ENCODE data around the gene NOS1.

The NOS1 gene

GRCh38 chr12:117328556-117329100 is 32.8 kb downstream of the NOS1 start:
- peak; percentile 46 for DNase-seq

DNA sequence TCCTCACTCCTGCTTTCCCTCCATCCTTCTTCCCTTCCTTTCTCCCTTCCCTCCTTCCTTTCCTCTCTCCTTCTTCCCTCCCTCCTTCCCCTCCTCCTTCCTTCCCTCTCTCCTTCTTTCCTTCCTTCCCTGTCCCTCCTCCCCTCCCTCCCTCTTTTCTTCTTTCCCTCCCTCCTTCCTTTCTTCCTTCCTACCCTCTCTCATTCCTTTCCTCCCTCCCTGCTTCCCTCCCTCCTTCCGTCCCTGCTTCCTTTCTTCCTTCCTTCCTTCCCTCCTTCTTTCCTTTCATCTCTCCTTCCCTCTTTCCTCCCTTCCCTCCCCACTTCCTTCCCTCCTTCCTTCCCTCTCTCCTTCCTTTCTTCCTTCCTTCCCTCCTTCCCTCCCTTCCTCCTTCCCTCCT is 39.0 kb downstream of the NOS1 start:
- DNase-seq: no peak

DNA sequence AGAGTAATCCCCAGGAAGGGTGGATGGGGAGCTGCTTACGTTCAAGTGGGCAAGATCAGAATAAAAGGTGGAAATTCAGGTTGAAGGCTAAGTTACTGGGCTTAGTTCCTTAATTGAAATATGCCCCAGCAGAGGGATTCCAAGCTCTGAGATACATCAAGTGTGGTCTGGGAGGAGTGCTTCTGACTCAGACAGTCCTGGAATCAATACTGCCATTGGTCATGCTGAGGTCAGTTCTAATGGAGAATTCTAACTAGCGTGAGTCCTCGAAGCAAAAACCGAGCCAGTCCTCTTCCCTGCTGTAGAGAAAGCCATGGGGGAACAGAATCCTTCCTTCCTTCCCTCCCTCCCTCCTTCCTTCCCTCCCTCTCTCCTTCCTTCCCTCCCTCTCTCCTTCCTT is 39.9 kb downstream of the NOS1 start:
- DNase-seq: no peak

- DNase-seq: peak; percentile 24
Observed at GRCh38 chr12:117318591-117318990, 42.8 kb downstream of the NOS1 start.

DNA sequence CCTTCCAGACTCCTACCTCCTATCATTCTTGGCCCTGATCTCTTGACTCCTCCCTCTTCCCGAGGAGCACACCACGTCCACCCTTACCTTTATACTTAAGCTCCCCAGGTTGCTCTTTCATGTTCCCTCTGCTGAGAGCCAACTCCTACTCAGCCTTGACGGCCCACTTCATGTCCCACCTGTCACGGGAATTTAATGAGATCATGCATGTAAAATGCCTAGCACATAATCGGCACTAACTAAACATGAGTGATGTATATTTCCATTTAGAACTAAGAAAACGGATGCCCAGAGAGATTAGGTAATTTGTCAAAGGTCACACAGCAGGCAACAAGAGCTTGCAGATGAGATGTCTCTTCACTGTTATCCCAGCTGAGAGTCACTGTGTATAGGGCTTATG is 45.1 kb downstream of the NOS1 start:
- DNase-seq: no peak

DNA sequence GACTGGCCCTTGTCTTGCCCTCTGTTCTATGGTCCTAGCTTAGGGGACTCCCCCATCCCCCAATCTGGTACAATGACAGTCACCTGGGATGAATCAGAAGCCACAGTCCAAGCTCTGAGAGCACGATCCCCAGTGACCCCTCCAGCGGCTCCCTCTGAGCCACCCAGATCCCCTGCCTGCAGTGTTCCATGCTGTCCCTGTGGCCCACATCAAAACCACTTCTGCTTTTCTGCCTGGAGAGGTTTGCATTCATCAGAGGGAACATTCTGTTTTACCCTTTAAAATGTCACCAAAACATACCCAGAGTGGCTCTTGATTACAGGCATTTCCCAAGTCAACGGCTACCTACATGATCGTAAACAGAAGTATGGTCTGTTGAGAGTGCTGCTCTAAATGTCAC is 47.5 kb downstream of the NOS1 start:
- DNase-seq: no peak

DNA sequence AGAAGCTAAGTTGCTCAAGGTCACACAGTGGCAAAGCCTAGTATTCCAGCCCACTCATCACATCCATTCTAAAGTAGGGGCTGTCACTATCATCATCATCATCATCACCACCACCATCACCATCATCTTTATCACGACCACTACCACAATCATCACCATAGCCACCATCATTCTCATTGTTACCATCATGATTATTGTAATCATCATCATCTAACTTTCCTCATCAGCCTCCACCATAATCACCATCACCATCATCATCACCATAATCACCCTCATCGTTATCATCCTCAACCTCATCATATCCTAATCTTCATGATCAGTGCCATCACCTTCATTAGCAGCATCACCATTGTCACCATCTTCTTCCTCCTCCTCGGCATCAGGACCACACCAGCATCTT is 48.7 kb downstream of the NOS1 start:
- no peak for DNase-seq

DNA sequence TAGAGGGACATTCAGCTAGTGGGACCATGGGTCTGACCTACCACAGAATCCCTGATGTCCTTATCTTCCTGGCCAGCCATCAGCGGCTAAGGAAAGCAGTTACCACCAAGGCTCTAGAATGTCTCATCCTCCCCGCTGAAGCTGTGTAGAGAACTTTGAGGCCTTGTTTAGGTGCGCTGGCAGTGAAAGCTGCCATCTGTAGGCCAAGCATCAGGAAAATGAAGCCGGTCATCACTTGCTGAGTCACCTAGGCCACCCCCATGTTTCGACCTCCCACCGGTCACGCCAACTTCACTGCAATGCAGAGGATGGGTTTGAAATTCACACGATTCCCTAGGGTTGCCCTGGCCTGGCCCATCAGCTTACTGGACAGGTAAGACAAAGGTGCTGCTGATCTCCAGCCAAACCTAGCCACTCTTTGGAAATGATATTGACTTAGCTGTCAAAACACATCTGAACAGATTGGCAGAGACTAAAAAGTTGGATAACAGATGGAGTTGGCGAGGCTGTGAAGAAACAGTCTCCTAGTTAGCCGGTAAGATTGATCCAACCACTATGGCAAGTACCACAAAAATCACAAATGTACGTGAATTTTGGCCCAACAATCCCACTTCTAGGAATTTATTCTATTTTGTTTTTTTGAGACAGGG is 52.0 kb downstream of the NOS1 start:
- DNase-seq: no peak

DNA sequence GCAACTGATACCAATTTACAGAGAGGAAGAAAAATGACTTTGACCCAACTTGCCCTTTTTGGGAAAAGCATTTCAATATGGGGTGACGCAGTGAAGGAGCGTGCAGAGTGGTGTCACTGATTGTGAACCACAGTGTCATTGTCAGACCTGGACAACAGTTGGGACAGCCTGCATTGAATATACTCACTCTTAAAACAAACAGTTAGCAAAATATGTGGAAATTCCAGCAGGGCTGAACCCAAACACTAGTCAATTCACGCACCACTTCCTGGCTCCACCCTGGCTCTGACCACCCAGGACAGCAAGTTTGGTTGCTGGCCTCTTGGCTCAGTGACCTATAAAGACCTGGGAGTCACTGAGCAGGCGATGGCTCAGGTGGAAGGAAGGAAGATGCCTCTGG is 61.3 kb downstream of the NOS1 start:
- DNase-seq: no peak

DNA sequence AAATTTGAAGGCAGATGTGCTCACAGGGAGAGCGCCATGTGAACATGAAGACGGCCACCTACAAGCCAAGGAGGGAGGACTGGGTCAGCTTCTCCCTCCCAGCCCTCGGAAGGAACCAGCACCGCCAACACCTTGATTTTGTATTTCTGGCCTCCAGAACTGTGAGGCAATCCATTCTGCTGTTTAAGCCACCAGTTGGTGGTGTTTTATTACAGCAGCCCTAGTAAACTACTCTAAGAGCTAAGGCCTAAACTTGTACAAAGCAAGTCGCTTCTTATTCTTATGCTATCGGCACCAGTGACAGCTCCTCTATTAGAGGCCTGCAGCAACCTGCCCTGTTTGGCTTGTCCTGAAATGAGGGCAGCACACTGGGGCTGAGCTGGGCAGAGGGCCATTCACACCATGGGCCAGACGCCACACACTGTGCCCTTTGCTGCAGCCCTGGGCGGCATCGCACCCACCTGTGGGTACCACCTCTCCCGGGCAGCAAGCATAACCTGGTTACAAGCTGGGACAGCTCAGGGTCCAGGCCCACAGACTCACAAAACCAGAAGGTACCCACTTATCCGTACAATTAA is 62.7 kb downstream of the NOS1 start:
- no peak for DNase-seq

- no peak for DNase-seq
Observed at GRCh38 chr12:117298191-117298590, 63.2 kb downstream of the NOS1 start.

- peak; percentile 95 for DNase-seq
Observed at GRCh38 chr12:117294189-117294603, 67.2 kb downstream of the NOS1 start.

DNA sequence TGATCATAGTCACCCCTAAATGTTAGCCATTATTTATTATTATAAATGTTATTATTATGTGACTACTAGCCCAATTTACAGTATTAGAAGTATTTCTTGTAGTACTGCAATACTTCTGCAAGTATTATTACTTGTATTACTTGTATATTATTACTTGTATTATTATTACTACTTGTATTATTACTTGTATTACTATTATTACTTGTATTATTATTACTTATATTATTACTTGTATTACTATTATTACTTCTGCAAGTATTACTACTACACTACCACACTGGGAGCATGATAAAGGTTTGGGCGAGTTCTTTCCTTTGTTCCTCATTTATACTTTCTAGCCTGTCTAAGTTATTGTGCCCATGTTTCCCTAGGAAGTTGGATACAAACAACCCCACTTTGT is 67.9 kb downstream of the NOS1 start:
- no peak for DNase-seq

GRCh38 chr12:117292688-117293087 is 68.7 kb downstream of the NOS1 start:
- DNase-seq: no peak

DNA sequence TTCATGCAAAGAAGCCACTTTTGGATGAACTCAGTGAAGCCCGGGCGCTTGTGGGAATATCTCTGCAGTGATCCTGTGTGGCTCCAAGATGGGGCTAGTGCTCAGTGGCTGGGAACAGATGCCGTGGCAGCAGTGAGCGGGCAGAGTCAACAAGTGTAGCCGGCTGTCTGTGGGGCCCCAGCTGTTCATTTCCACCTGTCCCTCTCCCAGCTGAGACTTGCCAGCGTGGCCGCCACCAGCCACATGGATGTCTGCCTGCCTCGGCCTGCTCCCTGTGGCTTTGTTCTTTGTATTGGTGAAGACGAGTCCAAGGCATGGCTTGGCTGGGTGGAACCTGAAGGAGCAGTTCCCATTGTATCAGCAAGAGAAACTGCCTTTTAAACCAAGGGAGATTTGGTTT is 77.3 kb downstream of the NOS1 start:
- peak; percentile 92 for DNase-seq

DNA sequence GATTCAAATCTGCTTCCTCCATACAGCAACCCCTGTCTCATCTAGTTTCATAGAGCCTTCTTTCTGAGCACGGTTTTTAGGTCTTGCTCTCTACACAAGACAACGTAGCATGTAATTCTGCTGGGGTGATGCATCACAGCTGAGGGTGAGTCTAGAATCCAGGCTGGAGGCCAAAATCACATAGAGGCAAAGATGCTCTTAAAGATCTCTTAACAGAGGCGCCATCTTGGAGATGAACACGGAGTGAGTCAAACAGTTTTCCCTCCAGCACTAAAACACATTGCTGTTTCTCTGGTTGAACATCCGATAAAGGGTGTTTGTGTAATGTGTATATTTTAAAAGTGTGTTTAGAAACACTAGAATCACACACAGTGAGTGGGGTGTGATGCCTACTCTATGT is 78.9 kb downstream of the NOS1 start:
- no peak for DNase-seq

- no peak for DNase-seq
Observed at GRCh38 chr12:117280019-117280680, 81.3 kb downstream of the NOS1 start.

DNA sequence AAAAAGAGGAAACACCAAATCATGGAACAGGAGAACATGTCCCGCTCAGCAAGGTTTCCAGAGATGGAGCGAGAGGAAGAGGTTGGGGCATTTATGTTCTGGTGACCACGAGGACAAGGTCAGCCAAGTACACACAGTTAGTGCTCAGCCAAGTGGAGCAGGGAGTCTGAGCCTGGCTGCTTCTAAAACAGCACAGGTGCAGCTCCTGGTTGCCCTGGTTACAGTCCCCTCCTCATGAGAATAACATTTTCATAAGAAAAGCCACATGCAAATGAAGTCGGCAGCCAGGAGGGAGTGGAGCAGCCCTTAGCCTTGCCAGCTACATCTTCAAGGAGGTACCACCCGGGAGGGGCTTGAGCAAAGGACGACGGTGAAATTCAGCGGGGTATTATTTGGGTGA is 81.8 kb downstream of the NOS1 start:
- no peak for DNase-seq

- no peak for DNase-seq
Observed at GRCh38 chr12:117277875-117278274, 83.6 kb downstream of the NOS1 start.

- DNase-seq: no peak
Observed at GRCh38 chr12:117273091-117273490, 88.3 kb downstream of the NOS1 start.

DNA sequence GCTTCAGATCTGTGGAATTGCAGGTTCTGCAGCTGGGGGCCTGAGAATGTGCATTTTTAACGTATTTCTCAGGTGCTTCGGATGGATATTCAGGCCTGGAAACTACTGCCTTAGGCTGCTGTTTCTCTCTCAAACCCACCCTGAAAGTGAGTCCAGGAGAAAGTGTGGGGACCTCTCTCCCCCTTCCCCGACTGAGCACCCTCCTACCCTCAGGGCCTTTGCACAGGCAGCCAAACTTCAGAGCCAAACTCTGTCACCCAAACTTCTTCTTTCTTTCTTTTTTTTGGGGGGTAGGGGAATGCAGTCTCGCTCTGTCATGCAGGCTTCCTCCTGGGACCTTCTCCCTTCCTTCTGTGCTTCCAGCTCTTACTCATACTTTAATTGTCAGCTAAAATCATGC is 88.7 kb downstream of the NOS1 start:
- no peak for DNase-seq

- no peak for DNase-seq
Observed at GRCh38 chr12:117262749-117263148, 98.7 kb downstream of the NOS1 start.

DNA sequence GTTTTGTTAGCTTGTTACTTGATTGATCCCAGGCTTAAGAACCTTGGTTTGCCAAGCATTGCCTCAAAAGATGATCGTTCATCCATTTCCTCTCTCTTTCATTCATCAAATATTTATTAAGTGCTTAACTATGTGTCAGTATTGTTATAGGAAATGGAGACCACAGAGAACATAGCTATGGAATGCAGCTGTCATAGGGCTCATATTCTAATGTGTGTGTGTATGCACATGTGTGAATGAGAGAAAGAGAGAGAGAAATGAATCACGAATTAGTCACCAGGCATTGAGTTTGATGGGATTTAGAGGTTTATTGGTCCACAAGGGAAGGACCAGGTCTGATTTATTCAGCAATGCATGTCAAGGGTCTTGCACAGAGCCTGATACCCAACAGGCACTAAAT is 100.2 kb downstream of the NOS1 start:
- DNase-seq: no peak

- DNase-seq: no peak
Observed at GRCh38 chr12:117255386-117255785, 106.0 kb downstream of the NOS1 start.

Data from NCI-H1694 treated with DMSO at 0.1 percent for 48 hours (cell line).